ENCODE data around the gene ANO1.

Gene ANO1

GRCh38 chr11:70103256-70103975 lies 25.3 kb downstream of the ANO1 start:
- H3K4me3 ChIP-seq (ENCODE audit: low read depth, low read length), result no peak overlapping the region
- no peak for TF ChIP-seq CTCF (IDR thresholded peaks at IDR 0.05; ENCODE audit: borderline replicate concordance, insufficient read depth, low read depth, low read length)

DNA sequence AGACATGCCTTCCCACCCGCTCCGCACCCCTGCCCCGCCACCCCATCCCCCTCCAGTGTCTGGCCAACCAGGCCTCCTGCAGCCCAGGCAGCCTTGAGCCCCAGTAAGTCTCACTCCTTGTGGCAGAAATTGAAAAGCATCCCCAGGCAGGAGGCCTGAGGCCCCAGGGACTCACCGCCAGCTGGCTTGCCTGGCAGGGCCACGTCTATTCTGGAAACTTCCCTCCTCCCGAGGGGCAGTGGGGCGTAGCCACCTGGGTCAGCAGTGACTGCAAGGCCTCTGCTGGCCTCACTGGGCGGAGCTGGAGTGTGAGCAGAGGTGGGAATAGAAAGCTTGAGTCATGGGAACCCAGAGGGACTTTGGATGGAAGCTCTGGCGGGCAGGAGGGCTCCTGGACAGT lies 26.3 kb downstream of the ANO1 start:
- TF ChIP-seq CTCF (IDR thresholded peaks at IDR 0.05; ENCODE audit: borderline replicate concordance, insufficient read depth, low read depth, low read length), result no peak
- no peak overlapping the region for H3K4me3 ChIP-seq (ENCODE audit: low read depth, low read length)

DNA sequence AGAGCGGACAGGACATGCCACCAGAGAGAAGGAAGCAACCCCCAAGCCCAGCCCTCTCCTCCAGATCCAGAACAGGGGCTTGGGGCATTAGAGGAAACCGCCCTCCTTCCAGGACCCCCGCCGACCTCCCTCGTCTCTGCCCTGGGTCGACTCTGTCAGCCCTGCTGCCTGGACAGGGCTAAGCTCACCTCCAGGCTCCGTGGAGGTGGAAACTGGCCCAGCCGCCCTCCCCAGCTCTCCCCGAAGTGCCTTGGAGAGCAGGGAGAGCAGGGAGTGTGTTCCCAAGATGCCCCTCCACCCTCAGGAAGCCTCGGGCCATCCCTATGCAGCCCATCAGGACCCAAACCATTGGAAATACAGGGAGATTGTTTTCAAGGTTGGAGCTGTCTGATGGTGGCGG lies 26.8 kb downstream of the ANO1 start:
- TF ChIP-seq CTCF (IDR thresholded peaks at IDR 0.05; ENCODE audit: borderline replicate concordance, insufficient read depth, low read depth, low read length), result no peak
- no peak overlapping the region for H3K4me3 ChIP-seq (ENCODE audit: low read depth, low read length)

DNA sequence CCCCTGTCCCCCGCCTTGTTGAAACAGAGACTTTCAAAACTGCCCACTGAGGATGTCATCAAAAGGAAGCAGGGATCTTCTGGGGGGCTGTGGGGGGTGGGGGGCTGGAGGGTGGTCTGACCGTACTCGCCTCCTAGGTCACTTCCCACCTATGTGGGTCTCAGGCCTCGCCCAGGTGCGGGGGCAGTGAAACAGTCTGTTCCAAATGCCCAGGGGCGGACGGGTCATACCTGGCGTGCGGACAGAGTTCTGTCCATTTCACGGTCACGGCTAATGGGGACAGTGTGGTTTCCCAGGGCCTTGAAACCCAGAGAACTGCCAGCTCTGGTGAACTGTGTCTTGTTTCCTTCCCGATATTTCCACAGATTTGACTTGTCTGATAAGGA lies 27.2 kb downstream of the ANO1 start:
- no peak overlapping the region for H3K4me3 ChIP-seq (ENCODE audit: low read depth, low read length)
- TF ChIP-seq CTCF (IDR thresholded peaks at IDR 0.05; ENCODE audit: borderline replicate concordance, insufficient read depth, low read depth, low read length), result no peak

- H3K4me3 ChIP-seq (ENCODE audit: low read depth, low read length), result no peak overlapping the region
- no peak for TF ChIP-seq CTCF (IDR thresholded peaks at IDR 0.05; ENCODE audit: borderline replicate concordance, insufficient read depth, low read depth, low read length)
These were observed 27.8 kb downstream of the ANO1 start for GRCh38 chr11:70105755-70106571.

GRCh38 chr11:70106757-70107156 lies 28.6 kb downstream of the ANO1 start:
- TF ChIP-seq CTCF (IDR thresholded peaks at IDR 0.05; ENCODE audit: borderline replicate concordance, insufficient read depth, low read depth, low read length), result no peak
- no peak overlapping the region for H3K4me3 ChIP-seq (ENCODE audit: low read depth, low read length)

DNA sequence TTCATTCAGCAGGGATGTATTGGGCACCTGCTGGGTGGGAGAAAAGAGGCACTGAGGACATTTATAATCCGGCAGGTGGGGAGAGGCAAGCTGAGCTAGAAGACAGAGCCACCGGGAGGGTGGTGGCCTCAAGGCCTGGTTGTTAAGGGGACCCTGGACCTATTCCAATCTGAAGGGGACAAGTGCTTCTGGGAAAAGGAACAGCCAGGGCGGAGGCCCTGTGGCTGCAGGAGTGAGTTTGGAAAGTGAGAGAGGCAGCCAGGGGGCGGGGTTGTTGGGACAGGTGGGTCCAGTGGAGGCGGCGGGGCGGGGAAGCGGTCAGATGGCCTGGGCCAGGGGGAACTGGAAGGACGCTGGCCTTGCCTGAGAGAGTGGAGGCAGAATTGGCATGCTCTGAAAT lies 29.1 kb downstream of the ANO1 start:
- TF ChIP-seq CTCF (IDR thresholded peaks at IDR 0.05; ENCODE audit: borderline replicate concordance, insufficient read depth, low read depth, low read length), result no peak
- no peak overlapping the region for H3K4me3 ChIP-seq (ENCODE audit: low read depth, low read length)

Measured in GM12875 (cell line).